ENCODE measurements around the gene ATXN10. TPM values are rescaled to one million over a fixed set of nuclear protein-coding genes. Genes with fewer than 3 reads are reported as not detected.

Gene ATXN10
- total RNA-seq, 2 experiments from 2014 or later: 43.8 to 48.0 TPM

DNA sequence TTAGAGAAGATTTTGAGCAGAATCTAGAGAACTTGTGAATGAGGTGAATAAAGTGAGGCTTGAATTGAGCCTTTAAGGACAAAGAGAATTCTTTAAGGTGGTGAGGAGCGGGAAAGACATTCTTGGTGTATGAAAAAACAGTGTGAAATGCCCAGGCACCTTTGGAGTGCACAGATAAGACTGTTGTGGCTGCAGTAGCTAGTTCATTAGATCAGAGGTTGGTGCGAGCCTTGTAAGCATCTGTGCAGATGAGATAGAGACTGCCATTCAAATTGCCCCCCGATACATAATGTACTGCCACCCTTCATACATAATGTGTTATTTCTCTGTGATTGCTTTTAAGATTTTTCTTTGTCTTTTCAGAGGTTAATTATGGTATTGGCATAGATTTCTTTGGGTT, 31.3 kb downstream of the ATXN10 start:
- TF ChIP-seq, protein P1, sequence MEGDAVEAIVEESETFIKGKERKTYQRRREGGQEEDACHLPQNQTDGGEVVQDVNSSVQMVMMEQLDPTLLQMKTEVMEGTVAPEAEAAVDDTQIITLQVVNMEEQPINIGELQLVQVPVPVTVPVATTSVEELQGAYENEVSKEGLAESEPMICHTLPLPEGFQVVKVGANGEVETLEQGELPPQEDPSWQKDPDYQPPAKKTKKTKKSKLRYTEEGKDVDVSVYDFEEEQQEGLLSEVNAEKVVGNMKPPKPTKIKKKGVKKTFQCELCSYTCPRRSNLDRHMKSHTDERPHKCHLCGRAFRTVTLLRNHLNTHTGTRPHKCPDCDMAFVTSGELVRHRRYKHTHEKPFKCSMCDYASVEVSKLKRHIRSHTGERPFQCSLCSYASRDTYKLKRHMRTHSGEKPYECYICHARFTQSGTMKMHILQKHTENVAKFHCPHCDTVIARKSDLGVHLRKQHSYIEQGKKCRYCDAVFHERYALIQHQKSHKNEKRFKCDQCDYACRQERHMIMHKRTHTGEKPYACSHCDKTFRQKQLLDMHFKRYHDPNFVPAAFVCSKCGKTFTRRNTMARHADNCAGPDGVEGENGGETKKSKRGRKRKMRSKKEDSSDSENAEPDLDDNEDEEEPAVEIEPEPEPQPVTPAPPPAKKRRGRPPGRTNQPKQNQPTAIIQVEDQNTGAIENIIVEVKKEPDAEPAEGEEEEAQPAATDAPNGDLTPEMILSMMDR (IDR thresholded peaks at IDR 0.05): no peak
- Mint-ChIP-seq H3K27me3 (no peaks in the 10 kb centered on the region), H3K9me3 (no peaks in the 10 kb centered on the region), H3K27ac (no peak overlapping the region), H3K4me3 (no peak overlapping the region), H3K4me1 (ENCODE audit: low read depth) (peaks cover 4% of the 10 kb centered on the region), H3K36me3 (ENCODE audit: low read depth) (peaks cover 95% of the 10 kb centered on the region)
- peaks cover 69% of the 10 kb centered on the region for H3K36me3 ChIP-seq (ENCODE audit: insufficient read depth, low read length)
- no peaks in the 10 kb centered on the region for H3K9me3 ChIP-seq (ENCODE audit: control insufficient read depth in 1 of 2, insufficient read depth in 1 of 2, low read length in 2 of 2)
- H3K4me3 ChIP-seq (ENCODE audit: low read length): no peak overlapping the region
- H3K4me1 ChIP-seq (ENCODE audit: insufficient read depth, low read length): no peaks in the 10 kb centered on the region
- intact Hi-C loops (cut with DNase I, micrococcal nuclease): no loop called here
- CTCF ChIA-PET: no interaction called here
- H3K27me3 ChIP-seq (ENCODE audit: control insufficient read depth in 1 of 2, insufficient read depth in 2 of 2, low read length in 2 of 2): no peaks in the 10 kb centered on the region
- DNase-seq (no peak), ATAC-seq (ENCODE audit: poor library complexity) (no peak)
- POLR2A ChIA-PET: no interaction called here
- H3K27ac ChIP-seq (ENCODE audit: low read depth in 1 of 2, low read length in 2 of 2): no peak overlapping the region

DNA sequence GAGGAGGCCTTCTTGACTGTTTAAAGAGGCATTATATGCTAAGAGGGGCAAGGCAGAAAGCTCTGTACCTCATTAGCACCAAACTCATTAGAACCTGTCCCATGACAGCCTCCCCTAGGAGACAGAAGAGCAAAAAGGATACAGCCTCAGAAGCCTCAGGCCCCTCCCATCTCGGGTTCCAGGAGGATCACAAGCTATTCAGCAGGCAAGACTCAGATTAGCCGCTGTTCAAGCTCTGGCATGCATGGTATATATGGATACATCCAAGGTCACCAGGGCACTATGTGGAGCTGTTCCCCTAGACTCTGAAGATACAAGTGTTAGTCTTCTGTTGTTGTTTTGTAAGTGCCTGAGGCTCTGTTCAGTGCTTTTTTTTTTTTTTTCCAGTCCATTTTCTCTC, 32.1 kb downstream of the ATXN10 start:
- CTCF ChIA-PET: interaction anchor here (1.3 kb wide), 1 partner anchor 14 kb away, joined by 3 read pairs; no protein-coding TSS in a partner anchor
- no peaks in the 10 kb centered on the region for H3K27me3 ChIP-seq (ENCODE audit: control insufficient read depth in 1 of 2, insufficient read depth in 2 of 2, low read length in 2 of 2)
- no peaks in the 10 kb centered on the region for H3K9me3 ChIP-seq (ENCODE audit: control insufficient read depth in 1 of 2, insufficient read depth in 1 of 2, low read length in 2 of 2)
- TF ChIP-seq, protein P1 (IDR thresholded peaks at IDR 0.05): no peak
- POLR2A ChIA-PET: interaction anchor here (1.1 kb wide), 1 partner anchor 31 kb away, joined by 3 read pairs; no protein-coding TSS in a partner anchor
- H3K27ac Mint-ChIP-seq: no peak overlapping the region
- H3K27me3 Mint-ChIP-seq: no peaks in the 10 kb centered on the region
- no peak for DNase-seq
- peaks cover 95% of the 10 kb centered on the region for H3K36me3 Mint-ChIP-seq (ENCODE audit: low read depth)
- peaks cover 8% of the 10 kb centered on the region for H3K4me1 Mint-ChIP-seq (ENCODE audit: low read depth)
- H3K27ac ChIP-seq (ENCODE audit: low read depth in 1 of 2, low read length in 2 of 2): no peak overlapping the region
- no peak overlapping the region for H3K4me3 Mint-ChIP-seq
- no peak for ATAC-seq (ENCODE audit: poor library complexity)
- H3K36me3 ChIP-seq (ENCODE audit: insufficient read depth, low read length): peaks cover 66% of the 10 kb centered on the region
- H3K4me1 ChIP-seq (ENCODE audit: insufficient read depth, low read length): no peaks in the 10 kb centered on the region
- no peaks in the 10 kb centered on the region for H3K9me3 Mint-ChIP-seq
- H3K4me3 ChIP-seq (ENCODE audit: low read length): no peak overlapping the region
- intact Hi-C loops (cut with DNase I, micrococcal nuclease): no loop called here

DNA sequence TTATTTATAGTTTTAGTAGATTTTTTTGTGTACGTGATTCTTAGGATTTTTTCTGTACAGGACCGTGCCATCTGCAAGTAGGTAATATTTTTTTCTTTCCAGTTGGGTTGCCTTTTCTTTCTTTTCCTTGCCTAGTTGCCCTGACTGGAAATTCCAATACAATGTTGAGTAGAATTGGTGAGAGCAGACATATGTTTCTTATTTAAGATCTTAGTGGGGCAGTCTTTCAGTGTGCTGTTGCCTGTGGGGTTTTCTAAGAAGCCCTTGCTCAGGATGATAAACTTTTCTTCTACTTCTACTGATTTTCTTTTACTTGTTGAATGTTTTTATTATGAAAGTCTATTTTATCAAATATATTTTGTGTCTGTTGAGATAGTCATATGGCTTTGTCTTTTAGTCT, 33.0 kb downstream of the ATXN10 start:
- CTCF ChIA-PET: interaction anchor here (1.3 kb wide), 1 partner anchor 13 kb away, joined by 3 read pairs; no protein-coding TSS in a partner anchor
- Histone ChIP-seq H3K36me3 (ENCODE audit: insufficient read depth, low read length) (peaks cover 61% of the 10 kb centered on the region), H3K4me3 (ENCODE audit: low read length) (no peak overlapping the region), H3K4me1 (ENCODE audit: insufficient read depth, low read length) (no peaks in the 10 kb centered on the region), H3K9me3 (ENCODE audit: control insufficient read depth in 1 of 2, insufficient read depth in 1 of 2, low read length in 2 of 2) (no peaks in the 10 kb centered on the region), H3K27me3 (ENCODE audit: control insufficient read depth in 1 of 2, insufficient read depth in 2 of 2, low read length in 2 of 2) (no peaks in the 10 kb centered on the region), H3K27ac (ENCODE audit: low read depth in 1 of 2, low read length in 2 of 2) (no peak overlapping the region)
- TF ChIP-seq, protein P1 (IDR thresholded peaks at IDR 0.05): no peak
- Mint-ChIP-seq H3K4me3 (no peak overlapping the region), H3K9me3 (no peaks in the 10 kb centered on the region), H3K36me3 (ENCODE audit: low read depth) (peaks cover 98% of the 10 kb centered on the region), H3K4me1 (ENCODE audit: low read depth) (peaks cover 16% of the 10 kb centered on the region), H3K27me3 (no peaks in the 10 kb centered on the region), H3K27ac (no peak overlapping the region)
- ATAC-seq (ENCODE audit: poor library complexity): no peak
- DNase-seq: no peak
- POLR2A ChIA-PET: interaction anchor here (1.1 kb wide), 1 partner anchor 32 kb away, joined by 3 read pairs; no protein-coding TSS in a partner anchor
- intact Hi-C loops (cut with DNase I, micrococcal nuclease): no loop called here
